Activated CD8-positive, alpha-beta T cell treated with anti-CD3 and anti-CD28 coated beads for 36 hours (primary cell): Measurements from ENCODE around the gene IST1. TPM values are rescaled to one million over a fixed set of nuclear protein-coding genes. Genes with fewer than 3 reads are reported as not detected.
A peak's percentile ranks its signal among the peaks of the same experiment; 100 is the strongest.

ENCODE experiments used
- ATAC-seq: fragments of 200-7000 bp; cut with Tn5 transposase; one replicate; pipeline ENCODE4 v1.10.0; 2021; ENCODE audit warnings: mild to moderate bottlenecking, moderate library complexity
- CTCF ChIA-PET: fragments of 350-600 bp; sonication (Branson Sonifier 250); formaldehyde crosslinking; loops from one replicate; lab custom pipeline; 2021; ENCODE audit warnings: antibody characterized with exemption; lab: Charles Lee
- POLR2A ChIA-PET: fragments of 350-600 bp; sonication (Branson Sonifier 250); formaldehyde crosslinking; loops from one replicate; lab custom pipeline; 2021; ENCODE audit warnings: antibody characterized with exemption; lab: Charles Lee
- DNase-seq: peaks from one replicate; pipeline ENCODE4 v3.0.0-alpha.2; 2020
- H3K27ac Mint-ChIP-seq: one replicate; pipeline ENCODE4 v1.8.0; 2021; ENCODE audit warnings: mild to moderate bottlenecking, mixed read lengths
- H3K27me3 Mint-ChIP-seq: one replicate; pipeline ENCODE4 v1.8.0; 2021; ENCODE audit warnings: mixed read lengths
- H3K36me3 Mint-ChIP-seq: one replicate; pipeline ENCODE4 v1.8.0; 2021; ENCODE audit warnings: low read depth, mixed read lengths
- H3K4me1 Mint-ChIP-seq: one replicate; pipeline ENCODE4 v1.8.0; 2021; ENCODE audit warnings: low read depth, mixed read lengths
- H3K4me3 Mint-ChIP-seq: one replicate; pipeline ENCODE4 v1.8.0; 2021; ENCODE audit warnings: mild to moderate bottlenecking, moderate library complexity, mixed read lengths
- H3K9me3 Mint-ChIP-seq: one replicate; pipeline ENCODE4 v1.8.0; 2021; ENCODE audit warnings: mixed read lengths
- CTCF ChIP-seq: fragments of 200-600 bp; IDR thresholded peaks from one replicate; pipeline ENCODE4 v1.8.0; 2022; ENCODE audit warnings: antibody characterized with exemption, mild to moderate bottlenecking
- intact Hi-C: fragments of 100-400 bp; cut with micrococcal nuclease; formaldehyde crosslinking; loops from one replicate; pipeline ENCODE4 v1.10.0; 2022
- total RNA-seq, 2 experiments: library from RNA; stranded (reverse); gene quantifications; one replicate each; pipeline ENCODE4 v1.2.3, GENCODE V29; 2021

Gene IST1
- 100 to 1,000 TPM; 157 to 175 TPM for total RNA-seq

GRCh38 chr16:71894921-71895678, at the start of gene IST1:
TSS of gene IST1 (plus strand) at chr16:71895531. CDS start at chr16:71915641, 20,110 bp downstream.
- POLR2A ChIA-PET = interaction anchor here (0.7 to 3.9 kb wide), 11 partner anchors 9 to 142 kb away, joined by 3 to 33 read pairs (median 5); partner anchors contain the start of genes AP1G1 and ZNF821
- intact Hi-C loops = loop anchor here (5.0 kb wide), 1 partner anchor 88 kb away; the partner anchor contains the start of gene AP1G1
- DNase-seq (peak; percentile 99), ATAC-seq (peak; percentile 94)
- no peaks in the 10 kb centered on the region for H3K9me3 Mint-ChIP-seq
- no peaks in the 10 kb centered on the region for H3K27me3 Mint-ChIP-seq
- H3K36me3 Mint-ChIP-seq = peaks cover 14% of the 10 kb centered on the region
- peak within 1 kb of the TSS; percentile 98 for H3K27ac Mint-ChIP-seq
- no peak for TF ChIP-seq CTCF
- CTCF ChIA-PET = interaction anchor here (5.4 kb wide), 1 partner anchor 11 kb away, joined by 53 read pairs; the partner anchor contains the start of gene ZNF821
- H3K4me3 Mint-ChIP-seq = peak within 1 kb of the TSS; percentile 99
- H3K4me1 Mint-ChIP-seq = peaks cover 17% of the 10 kb centered on the region

- H3K27me3 Mint-ChIP-seq = no peaks in the 10 kb centered on the region
- peaks cover 19% of the 10 kb centered on the region for H3K36me3 Mint-ChIP-seq
- peak within 1 kb of the TSS; percentile 93 for H3K27ac Mint-ChIP-seq
- CTCF ChIA-PET = interaction anchor here (0.7 to 3.4 kb wide), 5 partner anchors 11 to 116 kb away, joined by 3 to 25 read pairs (median 3); no protein-coding TSS in a partner anchor
- ATAC-seq = peak; percentile 92
- H3K4me3 Mint-ChIP-seq = peak within 1 kb of the TSS; percentile 89
- intact Hi-C loops = loop anchor here (5.0 kb wide), 1 partner anchor 36 kb away; the partner anchor contains the start of gene ZNF821
- H3K4me1 Mint-ChIP-seq = peaks cover 36% of the 10 kb centered on the region
- no peak for TF ChIP-seq CTCF
- H3K9me3 Mint-ChIP-seq = no peaks in the 10 kb centered on the region
- POLR2A ChIA-PET = interaction anchor here (0.6 to 3.2 kb wide), 9 partner anchors 10 to 90 kb away, joined by 3 to 18 read pairs (median 4); partner anchors contain the start of genes AP1G1 and ZNF821
- DNase-seq = peak; percentile 92
These were observed 49.5 kb upstream of the IST1 start, which contains the start of gene ATXN1L for GRCh38 chr16:71845639-71846430. TSS of gene ATXN1L (plus strand) at chr16:71845976. CDS start at chr16:71849741, 3,765 bp downstream.

GRCh38 chr16:71846431-71846830, 48.9 kb upstream of the IST1 start:
- peak overlapping the region; percentile 89 for H3K4me3 Mint-ChIP-seq
- H3K4me1 Mint-ChIP-seq = peaks cover 36% of the 10 kb centered on the region
- DNase-seq (peak; percentile 36), ATAC-seq (no peak)
- peak overlapping the region; percentile 93 for H3K27ac Mint-ChIP-seq
- no peaks in the 10 kb centered on the region for H3K9me3 Mint-ChIP-seq
- peaks cover 19% of the 10 kb centered on the region for H3K36me3 Mint-ChIP-seq
- POLR2A ChIA-PET = interaction anchor here (0.6 to 3.2 kb wide), 7 partner anchors 10 to 89 kb away, joined by 3 to 18 read pairs (median 4); partner anchors contain the start of genes AP1G1 and ZNF821
- intact Hi-C loops = loop anchor here (5.0 kb wide), 1 partner anchor 36 kb away; the partner anchor contains the start of gene ZNF821
- CTCF ChIA-PET = interaction anchor here (0.7 to 3.4 kb wide), 6 partner anchors 11 to 115 kb away, joined by 3 to 25 read pairs (median 3); no protein-coding TSS in a partner anchor
- TF ChIP-seq CTCF = no peak
- no peaks in the 10 kb centered on the region for H3K27me3 Mint-ChIP-seq

GRCh38 chr16:71847096-71847495, 48.2 kb upstream of the IST1 start:
- POLR2A ChIA-PET = interaction anchor here (0.8 to 3.2 kb wide), 6 partner anchors 16 to 39 kb away, joined by 3 to 18 read pairs (median 3); partner anchors contain the start of gene AP1G1
- ATAC-seq = no peak
- TF ChIP-seq CTCF = no peak
- CTCF ChIA-PET = interaction anchor here (1.1 to 3.4 kb wide), 3 partner anchors 35 to 112 kb away, joined by 3 to 25 read pairs (median 3); no protein-coding TSS in a partner anchor
- DNase-seq = no peak
- Mint-ChIP-seq H3K27ac (peak overlapping the region; percentile 93), H3K4me3 (peak overlapping the region; percentile 89), H3K4me1 (peaks cover 37% of the 10 kb centered on the region), H3K36me3 (peaks cover 19% of the 10 kb centered on the region), H3K27me3 (no peaks in the 10 kb centered on the region), H3K9me3 (no peaks in the 10 kb centered on the region)
- intact Hi-C loops = loop anchor here (5.0 kb wide), 1 partner anchor 35 kb away; the partner anchor contains the start of gene ZNF821
